K562 (cell line): ENCODE measurements around the gene UBE2H. TPM values are rescaled to one million over a fixed set of nuclear protein-coding genes. Genes with fewer than 3 reads are reported as not detected.

ENCODE experiments used
- ATAC-seq: fragments of 200-7000 bp; cut with Tn5 transposase; 3 replicates; pipeline ENCODE4 v1.9.1; 2020; ENCODE audit warnings: moderate library complexity
- BruUV-seq: library from RNA; stranded (reverse); fragments of 400-500 nt; replicated peaks from 2 replicates; lab custom pipeline; 2021; lab: Mats Ljungman, UMichigan
- CTCF ChIA-PET: fragments of 300-600 bp; formaldehyde crosslinking; extraction: SDS; loops from one replicate; lab custom pipeline; 2021; ENCODE audit warnings: low intra/inter-chr PET ratio; lab: Yijun Ruan, JAX
- POLR2A ChIA-PET: fragments of 300-600, 350-650 bp; sonication (Branson Sonifier 250); formaldehyde crosslinking; extraction: SDS; loops from one replicate; lab custom pipeline; 2021; ENCODE audit warnings: antibody characterized with exemption, inconsistent platforms; lab: Yijun Ruan, JAX
- DNase-seq, 4 experiments: peaks; one replicate each; pipeline versions ENCODE4 v3.0.0 to v3.0.0-alpha.2; 2011 to 2018; ENCODE audit warnings: low spot score in 3 of 4, mixed read lengths in 3 of 4; ENCODE audit errors: extremely low read depth in 1 of 4
- FAIRE-seq: peaks from 2 replicates; lab custom pipeline; 2011; peaks lifted over from hg19 to GRCh38; lab: Jason Lieb, UNC
- H2AFZ ChIP-seq: 2 replicates; pipeline ENCODE4 v1.6.0; 2011; ENCODE audit warnings: low read depth, low read length, control low read depth, inconsistent platforms
- H3K27ac ChIP-seq: fragments of 200-600 bp; 3 replicates; pipeline ENCODE4 v1.8.0; 2011; ENCODE audit warnings: low read depth, mild to moderate bottlenecking, control low read depth, inconsistent platforms, low read length, moderate library complexity, mixed read lengths; ENCODE audit errors: extremely low read depth
- H3K27me3 ChIP-seq, 2 experiments: fragments of 300-600 bp in 1 of 2; 2 replicates in 1 of 2; 3 replicates in 1 of 2; pipeline versions ENCODE4 v1.6.0 to v1.8.0; 2011; ENCODE audit warnings: inconsistent platforms in 2 of 2, low read length in 2 of 2, mild to moderate bottlenecking in 1 of 2, mixed read lengths in 1 of 2, moderate library complexity in 1 of 2; ENCODE audit not compliant: control insufficient read depth in 2 of 2, insufficient read depth in 2 of 2
- H3K36me3 ChIP-seq: fragments of 300-600 bp; 3 replicates; pipeline ENCODE4 v1.8.0; 2011; ENCODE audit warnings: mild to moderate bottlenecking, low read length, inconsistent platforms; ENCODE audit not compliant: control insufficient read depth, insufficient read depth
- H3K4me1 ChIP-seq, 2 experiments: fragments of 200-600 bp in 1 of 2; replicated peaks in 1 of 2; 2 replicates in 1 of 2; 3 replicates in 1 of 2; pipeline versions ENCODE4 v1.5.1 to v1.8.0; 2011; ENCODE audit warnings: inconsistent platforms in 2 of 2, low read length in 2 of 2, mild to moderate bottlenecking in 1 of 2, mixed read lengths in 1 of 2, moderate library complexity in 1 of 2; ENCODE audit not compliant: control insufficient read depth in 2 of 2, insufficient read depth in 2 of 2
- H3K4me2 ChIP-seq: 2 replicates; pipeline ENCODE4 v1.6.1; 2011; ENCODE audit warnings: low read length, control low read depth, inconsistent platforms, mixed read lengths; ENCODE audit not compliant: insufficient read depth
- H3K4me3 ChIP-seq: fragments of 200-600 bp; sonication (generic), shearing (Covaris generic); 2 replicates; pipeline ENCODE4 v1.5.1; 2016; ENCODE audit warnings: control low read depth, inconsistent platforms
- H3K79me2 ChIP-seq: fragments of 200-600 bp; 3 replicates; pipeline ENCODE4 v1.8.0; 2011; ENCODE audit warnings: low read length, inconsistent platforms; ENCODE audit not compliant: control insufficient read depth, insufficient read depth
- H3K9ac ChIP-seq, 2 experiments: 2 replicates each; pipeline versions ENCODE4 v1.6.0 to v1.6.1; 2011; ENCODE audit warnings: low read depth in 2 of 2, low read length in 2 of 2, control low read depth in 1 of 2, inconsistent platforms in 1 of 2, mild to moderate bottlenecking in 1 of 2, mixed read lengths in 1 of 2; ENCODE audit not compliant: insufficient read depth in 1 of 2
- H3K9me1 ChIP-seq: one replicate; pipeline ENCODE4 v1.6.0; 2011; ENCODE audit warnings: inconsistent platforms, mild to moderate bottlenecking, low read length, moderate library complexity; ENCODE audit not compliant: control insufficient read depth, insufficient read depth
- H3K9me3 ChIP-seq: replicated peaks from 2 replicates; pipeline ENCODE4 v1.5.1; 2011; ENCODE audit warnings: low read depth, low read length, inconsistent platforms; ENCODE audit not compliant: control insufficient read depth, insufficient read depth
- H4K20me1 ChIP-seq: replicated peaks from 2 replicates; pipeline ENCODE4 v1.6.1; 2011; ENCODE audit warnings: low read length, inconsistent platforms, mixed read lengths; ENCODE audit not compliant: control insufficient read depth, insufficient read depth
- RBBP5 ChIP-seq: fragments of 200-600 bp; sonication (generic); IDR thresholded peaks from 2 replicates; pipeline ENCODE4 v1.6.1; 2012; ENCODE audit warnings: borderline replicate concordance, mild to moderate bottlenecking, low read length, control low read depth, inconsistent platforms; ENCODE audit not compliant: insufficient read depth, poor library complexity, severe bottlenecking
- RBM17 ChIP-seq: fragments of 200-400 bp; formaldehyde crosslinking; IDR thresholded peaks from 2 replicates; pipeline ENCODE4 v1.6.1; 2017; ENCODE audit warnings: low read depth, mild to moderate bottlenecking, low read length, borderline replicate concordance
- WGBS: fragments of 100-300 bp; shearing (Covaris generic); methylation state at CpG from one replicate; pipeline ENCODE4 v1.1.6; 2016; ENCODE audit warnings: low coverage, mixed read lengths; ENCODE audit not compliant: insufficient coverage; ENCODE audit errors: missing lambda C conversion rate; 5-methylcytosine and 5-hydroxymethylcytosine counted together
- in situ Hi-C: fragments of 300-500 bp; cut with MboI; formaldehyde crosslinking; loops from 4 replicates; pipeline ENCODE4 v1.15.0; 2018; ENCODE audit warnings: inconsistent platforms, mixed read lengths
- intact Hi-C: fragments of 100-400 bp; cut with micrococcal nuclease; formaldehyde crosslinking; loops from 2 replicates; pipeline ENCODE4 v1.14.2; 2022
- polyA plus RNA-seq, 8 experiments: library from polyadenylated mRNA; depleted of rRNA in 4 of 8; stranded (reverse) in 5 of 8; unstranded in 3 of 8; fragments of >200 nt; fragmentation: Nextera tagmentation in 2 of 8; fragmentation: Illumina TruSeq in 1 of 8; extraction: Ambion mirVana in 2 of 8; extraction: Trizol in 1 of 8; gene quantifications; 2 replicates each; pipeline versions ENCODE4 v1.2.1 to v1.2.3, GENCODE V29; 2011 to 2014; ENCODE audit warnings: inconsistent platforms in 1 of 8, missing spikeins in 1 of 8
- total RNA-seq, 7 experiments: library from RNA; depleted of rRNA in 6 of 7; stranded (reverse); fragments of >200 nt in 6 of 7; fragmentation: Illumina TruSeq in 2 of 7; extraction: Trizol in 2 of 7; gene quantifications; 2 replicates each; pipeline versions ENCODE4 v1.2.1 to v1.2.3, GENCODE V29; 2011 to 2021; ENCODE audit warnings: low replicate concordance in 1 of 7

UBE2H gene
- total and polyA plus RNA-seq, 9 of the 15 experiments (the other 6 are each of a cell fraction or from before 2014, with no cell fraction given), result 6.3 to 33.0 (median 13.3) TPM

DNA sequence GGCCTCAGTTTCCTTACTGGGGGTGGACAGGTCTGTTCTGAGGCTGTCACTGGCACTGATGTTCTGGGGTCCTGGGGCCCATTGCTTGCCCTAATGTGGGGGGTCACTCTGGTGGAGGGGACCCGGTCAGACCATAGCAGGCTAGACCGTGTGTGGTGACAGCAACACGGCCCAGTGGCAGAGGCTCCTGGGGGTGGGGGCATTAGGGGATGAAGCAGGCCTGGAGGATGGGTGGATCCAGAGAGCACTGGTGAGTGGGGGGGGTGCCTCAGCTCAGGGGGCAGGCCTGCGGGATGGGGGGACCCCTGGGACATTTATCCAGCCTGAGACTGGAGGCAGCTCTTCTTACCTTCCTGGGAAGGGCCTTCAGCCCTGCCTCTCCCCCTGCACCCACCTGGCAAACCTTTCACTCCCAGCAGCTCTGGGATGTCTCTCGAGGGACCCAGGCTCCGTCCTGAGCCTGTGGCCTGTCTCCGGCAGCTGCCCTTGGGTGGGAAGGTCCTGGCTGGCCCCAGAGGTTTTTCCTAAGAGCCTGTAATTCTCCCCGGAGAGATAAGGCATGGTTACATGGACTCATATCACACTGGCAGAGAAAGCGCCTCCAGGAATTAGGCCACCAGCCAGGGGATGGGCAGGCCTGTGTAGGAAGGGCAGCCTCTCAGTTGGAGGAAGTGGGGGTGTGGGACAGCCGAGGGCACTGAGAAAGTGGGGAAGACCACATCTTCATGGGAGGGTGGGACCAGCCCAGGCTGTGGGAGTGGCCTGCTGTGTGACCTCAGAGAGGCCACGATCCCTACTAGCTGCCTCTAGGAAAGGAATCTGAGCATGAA is 147.7 kb downstream of the UBE2H start:
- H3K36me3 ChIP-seq, result no peaks in the 10 kb centered on the region
- H2AFZ ChIP-seq, result peak overlapping the region; percentile 53
- DNase-seq (peak in 3 of 4 experiments; percentile 19 to 36 (median 22)), FAIRE-seq (no peak), ATAC-seq (peak; percentile 43)
- H3K4me1 ChIP-seq, result peaks cover 4 to 17% of the 10 kb centered on the region in 2 experiments; a peak in 3 of 5 replicates
- no peaks in the 10 kb centered on the region for H4K20me1 ChIP-seq
- H3K9me3 ChIP-seq, result no peaks in the 10 kb centered on the region
- no TSS peak for BruUV-seq
- no peak overlapping the region for H3K27ac ChIP-seq
- H3K4me2 ChIP-seq, result no peak overlapping the region
- peak; percentile 28 for TF ChIP-seq RBBP5
- TF ChIP-seq RBM17, result no peak
- no peaks in the 10 kb centered on the region for H3K27me3 ChIP-seq
- in situ Hi-C loops, result no loop called here
- no peaks in the 10 kb centered on the region for H3K9me1 ChIP-seq
- H3K9ac ChIP-seq, result peak overlapping the region in 1 of 2 experiments; percentile 53; a peak in 2 of 4 replicates
- CTCF ChIA-PET, result no interaction called here
- H3K4me3 ChIP-seq, result no peak overlapping the region
- POLR2A ChIA-PET, result interaction anchor here (0.6 to 0.8 kb wide), 4 partner anchors 12 to 750 kb away, joined by 3 to 4 read pairs (median 4); partner anchors contain the start of gene TNPO3
- intact Hi-C loops, result no loop called here
- no peaks in the 10 kb centered on the region for H3K79me2 ChIP-seq
- WGBS, result 49% methylated on average over 11 of the region's 11 CpGs
